Measurements from ENCODE around the gene DKK3. TPM values are rescaled to one million over a fixed set of nuclear protein-coding genes. Genes with fewer than 3 reads are reported as not detected.

The DKK3 gene
- total RNA-seq, 1 experiment from 2014 or later: 269 TPM

DNA sequence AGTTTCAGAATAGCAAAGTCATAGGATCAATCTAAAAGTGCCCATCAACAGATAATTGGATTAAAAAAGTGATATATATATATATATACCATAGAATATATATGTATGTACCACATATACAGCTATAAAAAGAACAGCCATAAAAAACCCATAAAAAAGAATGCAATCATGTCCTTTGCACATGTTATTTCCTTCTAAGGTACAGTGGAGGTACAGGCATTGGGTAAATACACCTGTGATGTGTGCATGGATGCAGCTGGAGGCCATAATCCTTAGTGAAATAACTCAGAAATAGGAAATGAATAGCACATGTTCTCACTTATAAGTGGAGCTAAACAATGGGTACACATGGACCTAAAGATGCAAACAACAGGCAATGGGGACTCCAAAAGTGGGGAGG lies 7.1 kb upstream of the DKK3 start:
- Histone ChIP-seq H3K27me3 (no peaks in the 10 kb centered on the region), H3K36me3 (no peaks in the 10 kb centered on the region), H3K9me3 (no peaks in the 10 kb centered on the region), H3K4me3 (no peak overlapping the region)
- no peak for DNase-seq

- Histone ChIP-seq H3K27me3 (no peaks in the 10 kb centered on the region), H3K36me3 (no peaks in the 10 kb centered on the region), H3K9me3 (no peaks in the 10 kb centered on the region), H3K4me3 (no peak overlapping the region)
- no peak for DNase-seq
These were observed 5.4 kb upstream of the DKK3 start for GRCh38 chr11:12013781-12014180.

DNA sequence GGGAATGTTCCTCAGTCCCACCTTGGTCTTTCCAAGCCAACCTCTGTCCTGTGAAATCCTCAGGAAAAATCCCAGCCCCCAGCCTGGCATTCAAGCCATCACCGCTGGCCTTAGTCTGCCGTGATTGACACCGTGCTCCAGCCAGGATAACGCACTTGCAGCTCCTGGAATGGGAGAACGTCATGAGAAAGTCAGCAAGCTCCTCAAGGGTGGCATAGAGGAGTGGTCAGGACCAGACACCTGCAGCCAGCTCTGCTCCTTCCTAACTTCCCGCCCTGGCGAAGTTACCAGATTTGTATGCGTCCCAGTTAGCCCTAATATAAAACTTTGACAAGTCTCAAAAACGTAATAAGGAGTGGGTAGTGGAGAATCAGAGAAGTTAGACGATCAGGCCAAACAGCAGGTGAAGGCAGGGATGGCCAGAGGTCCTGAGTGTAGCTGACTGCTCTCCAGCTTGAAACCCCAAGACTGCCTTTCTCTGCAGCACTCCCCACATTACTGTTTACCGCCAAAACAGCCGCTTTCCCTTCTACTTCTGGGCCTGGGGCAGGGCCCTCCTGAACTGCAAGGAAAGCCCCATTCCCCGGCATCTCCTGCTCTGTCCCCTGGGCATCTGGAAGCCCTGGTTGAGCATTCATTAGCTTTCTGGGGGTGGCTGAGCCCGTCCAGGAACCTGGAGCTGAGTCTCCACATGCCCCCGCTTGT lies 1.3 kb upstream of the DKK3 start:
- H3K9me3 ChIP-seq: no peaks in the 10 kb centered on the region
- H3K4me3 ChIP-seq: peak overlapping the region; percentile 31
- H3K36me3 ChIP-seq: peaks cover 15% of the 10 kb centered on the region
- DNase-seq: no peak
- no peaks in the 10 kb centered on the region for H3K27me3 ChIP-seq

DNA sequence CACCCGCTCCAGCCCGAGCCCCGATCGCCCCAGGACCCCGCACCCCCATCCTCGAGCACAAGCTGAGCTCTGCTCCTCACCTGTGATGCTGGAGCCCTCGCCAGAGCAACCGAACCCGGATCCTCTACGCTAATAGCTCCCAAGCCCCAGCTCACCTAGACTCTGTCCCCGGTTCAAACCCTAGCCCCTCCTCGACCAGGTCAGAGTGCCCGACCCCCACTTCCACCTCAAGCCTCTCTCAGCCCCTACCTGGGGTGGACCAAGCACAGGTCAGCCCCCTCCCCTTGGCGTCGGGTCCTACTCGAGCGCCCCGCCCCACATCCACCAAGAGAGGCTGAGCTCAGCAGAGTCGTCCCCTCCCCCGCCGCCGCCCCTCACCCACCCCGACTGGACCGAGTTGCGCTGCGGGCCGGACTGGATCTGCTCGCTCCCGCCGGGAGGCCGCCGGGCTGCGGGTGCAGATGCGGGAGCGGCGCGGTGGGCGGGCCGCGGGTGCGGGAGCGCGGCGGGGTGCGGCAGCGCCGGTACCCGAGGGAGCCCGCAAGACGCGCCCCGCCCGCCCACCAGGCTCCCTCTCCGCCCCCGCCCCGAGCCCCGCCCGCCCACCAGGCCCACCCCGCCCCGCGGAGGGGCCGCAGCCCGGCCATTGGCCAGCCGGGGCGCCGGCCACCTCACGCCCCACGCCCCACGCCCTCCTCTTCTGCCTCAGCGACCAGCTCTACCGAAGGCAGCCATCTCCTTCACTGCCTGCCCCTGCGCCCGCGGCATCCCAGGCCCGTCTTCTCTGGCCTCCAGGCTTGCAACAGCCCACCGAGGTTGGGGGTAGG lies 577 bp upstream of the DKK3 start:
- Histone ChIP-seq H3K9me3 (no peaks in the 10 kb centered on the region), H3K36me3 (peaks cover 23% of the 10 kb centered on the region), H3K4me3 (peak overlapping the region; percentile 68), H3K27me3 (no peaks in the 10 kb centered on the region)
- DNase-seq: peak; percentile 80

- Histone ChIP-seq H3K27me3 (no peaks in the 10 kb centered on the region), H3K36me3 (peaks cover 39% of the 10 kb centered on the region), H3K9me3 (no peaks in the 10 kb centered on the region), H3K4me3 (peak overlapping the region; percentile 68)
- no peak for DNase-seq
These were observed 1.2 kb downstream of the DKK3 start for GRCh38 chr11:12007230-12007593.

DNA sequence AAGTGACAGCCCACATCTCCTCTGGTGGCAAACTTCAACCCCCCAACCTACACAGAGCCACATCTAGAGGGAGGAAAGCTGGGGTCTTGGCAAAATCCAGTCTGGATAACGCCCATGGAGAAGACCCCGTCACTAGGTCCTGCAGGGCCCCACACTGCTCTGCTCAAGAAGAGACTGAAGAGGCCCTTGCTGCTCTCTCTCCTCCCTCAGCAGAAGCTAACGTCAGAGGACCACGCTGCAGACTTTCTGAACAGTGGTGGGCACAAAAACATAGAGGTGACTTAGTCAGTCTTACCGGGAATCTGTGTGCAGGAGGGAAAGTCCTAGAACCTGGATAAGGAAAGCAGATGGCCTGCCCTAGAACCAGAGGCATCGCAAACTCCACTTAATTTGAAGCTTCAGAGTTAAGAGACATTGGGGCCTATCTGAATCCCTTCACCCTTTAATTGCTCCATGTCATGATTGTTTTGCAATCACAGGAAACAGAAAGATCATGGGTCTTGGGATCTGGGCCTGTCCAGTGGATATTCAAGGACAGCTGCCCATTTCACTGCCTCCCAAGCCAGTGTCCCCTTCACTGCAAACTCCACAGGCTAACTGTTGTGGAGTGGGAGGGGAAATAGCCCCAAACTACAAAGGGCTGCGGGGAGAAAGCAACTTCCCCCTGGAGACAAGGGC lies 1.7 kb downstream of the DKK3 start:
- DNase-seq: no peak
- no peaks in the 10 kb centered on the region for H3K27me3 ChIP-seq
- H3K4me3 ChIP-seq: peak overlapping the region; percentile 68
- peaks cover 45% of the 10 kb centered on the region for H3K36me3 ChIP-seq
- H3K9me3 ChIP-seq: no peaks in the 10 kb centered on the region

GRCh38 chr11:12005476-12005875 lies 3.0 kb downstream of the DKK3 start:
- DNase-seq: no peak
- Histone ChIP-seq H3K27me3 (no peaks in the 10 kb centered on the region), H3K36me3 (peaks cover 56% of the 10 kb centered on the region), H3K4me3 (peak overlapping the region; percentile 3; the same call in 1 of the 2 replicates), H3K9me3 (no peaks in the 10 kb centered on the region)

DNA sequence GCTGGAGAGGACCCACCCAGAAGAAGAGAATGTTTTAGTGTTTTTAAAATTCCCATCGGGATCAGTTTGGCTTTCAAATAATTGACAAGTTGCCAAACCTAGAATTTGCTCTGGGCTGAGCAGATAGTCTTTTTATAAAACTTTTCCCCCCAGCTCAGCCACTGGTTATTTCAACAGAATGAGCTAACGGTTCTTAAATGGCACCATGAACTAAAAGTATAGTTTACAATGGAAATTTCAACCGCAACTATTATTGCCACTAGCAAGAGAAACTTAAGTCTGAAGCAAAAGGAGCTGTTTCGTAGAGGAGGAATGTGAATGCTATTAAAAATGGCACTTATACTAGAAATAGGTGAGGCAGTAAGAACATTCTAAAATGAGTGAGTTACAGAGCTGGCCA lies 3.4 kb downstream of the DKK3 start:
- H3K4me3 ChIP-seq: peak overlapping the region; percentile 3; the same call in 1 of the 2 replicates
- H3K36me3 ChIP-seq: peaks cover 58% of the 10 kb centered on the region
- no peaks in the 10 kb centered on the region for H3K27me3 ChIP-seq
- no peak for DNase-seq
- no peaks in the 10 kb centered on the region for H3K9me3 ChIP-seq

GRCh38 chr11:12003815-12004214 lies 4.6 kb downstream of the DKK3 start:
- Histone ChIP-seq H3K4me3 (no peak overlapping the region), H3K36me3 (peaks cover 70% of the 10 kb centered on the region), H3K9me3 (no peaks in the 10 kb centered on the region), H3K27me3 (no peaks in the 10 kb centered on the region)
- no peak for DNase-seq

GRCh38 chr11:12003336-12003735 lies 5.1 kb downstream of the DKK3 start:
- Histone ChIP-seq H3K36me3 (peaks cover 75% of the 10 kb centered on the region), H3K27me3 (no peaks in the 10 kb centered on the region), H3K9me3 (no peaks in the 10 kb centered on the region), H3K4me3 (no peak overlapping the region)
- DNase-seq: no peak

DNA sequence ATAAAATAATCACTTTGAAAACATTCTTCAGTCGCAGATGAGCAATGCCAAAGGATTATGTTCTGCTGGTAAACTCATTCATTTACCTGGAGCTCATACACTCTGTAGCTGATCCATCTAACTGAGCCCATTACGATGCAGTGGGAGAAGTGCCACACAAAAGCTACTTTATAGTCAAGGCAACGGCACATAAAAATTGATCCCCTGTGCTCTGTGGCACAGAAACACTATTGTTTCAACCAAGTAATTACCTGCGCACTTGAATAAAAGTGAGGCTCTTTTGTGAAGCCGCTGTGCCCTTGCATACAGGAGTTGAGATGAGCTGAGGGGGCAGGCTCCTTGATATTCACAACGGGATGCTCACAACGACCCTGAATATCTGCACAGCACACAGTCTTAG lies 7.2 kb downstream of the DKK3 start:
- Histone ChIP-seq H3K4me3 (no peak overlapping the region), H3K9me3 (no peaks in the 10 kb centered on the region), H3K36me3 (peaks cover 81% of the 10 kb centered on the region), H3K27me3 (no peaks in the 10 kb centered on the region)
- no peak for DNase-seq

- peak; percentile 80 for DNase-seq
- Histone ChIP-seq H3K9me3 (no peaks in the 10 kb centered on the region), H3K4me3 (peak overlapping the region; percentile 27), H3K36me3 (peaks cover 89% of the 10 kb centered on the region), H3K27me3 (no peaks in the 10 kb centered on the region)
These were observed 10.2 kb downstream of the DKK3 start for GRCh38 chr11:11998091-11998781.

DNA sequence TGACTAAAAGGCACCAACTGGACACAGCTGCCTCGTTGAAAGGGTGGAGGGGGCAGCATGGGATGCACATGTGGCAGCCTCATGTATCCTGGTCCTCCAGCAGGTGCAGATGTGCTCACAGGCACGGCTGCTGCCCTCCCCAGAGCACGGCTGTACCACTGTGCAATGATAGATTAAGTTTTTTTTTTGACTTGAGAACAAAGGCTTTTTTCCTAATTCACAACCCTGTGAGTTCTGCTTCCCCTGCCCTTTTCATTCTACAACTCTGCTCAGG lies 11.4 kb downstream of the DKK3 start:
- Histone ChIP-seq H3K36me3 (peaks cover 85% of the 10 kb centered on the region), H3K27me3 (no peaks in the 10 kb centered on the region), H3K9me3 (no peaks in the 10 kb centered on the region), H3K4me3 (no peak overlapping the region)
- no peak for DNase-seq

GRCh38 chr11:11996321-11997048 lies 11.9 kb downstream of the DKK3 start:
- H3K36me3 ChIP-seq: peaks cover 85% of the 10 kb centered on the region
- no peak for DNase-seq
- H3K27me3 ChIP-seq: no peaks in the 10 kb centered on the region
- no peaks in the 10 kb centered on the region for H3K9me3 ChIP-seq
- no peak overlapping the region for H3K4me3 ChIP-seq

GRCh38 chr11:11995601-11996000 lies 12.8 kb downstream of the DKK3 start:
- no peak for DNase-seq
- H3K4me3 ChIP-seq: no peak overlapping the region
- H3K9me3 ChIP-seq: no peaks in the 10 kb centered on the region
- H3K27me3 ChIP-seq: no peaks in the 10 kb centered on the region
- H3K36me3 ChIP-seq: peaks cover 79% of the 10 kb centered on the region

DNA sequence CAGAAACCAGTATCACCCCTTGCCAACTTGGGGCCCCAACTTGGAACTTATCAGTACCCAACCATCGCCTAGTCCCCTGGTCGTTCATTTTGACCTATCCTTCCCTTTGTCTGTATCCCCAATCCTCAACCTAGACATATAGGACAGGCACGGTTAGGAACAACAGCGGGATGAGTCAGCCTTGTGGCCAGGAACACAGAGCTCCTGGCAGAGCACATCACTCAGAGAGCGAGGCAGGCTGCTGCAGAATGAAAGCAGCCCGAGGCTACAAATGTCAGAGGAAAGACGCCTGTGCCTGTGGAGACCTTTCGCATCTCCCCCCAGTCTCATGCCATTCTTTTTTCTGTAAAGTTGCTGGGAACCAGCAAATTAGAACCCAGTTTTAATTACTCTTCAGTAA lies 14.6 kb downstream of the DKK3 start:
- H3K4me3 ChIP-seq: no peak overlapping the region

More for the DNA sequence above, 14.6 kb downstream of the DKK3 start:
- peaks cover 77% of the 10 kb centered on the region for H3K36me3 ChIP-seq
- no peaks in the 10 kb centered on the region for H3K27me3 ChIP-seq
- peak; percentile 88 for DNase-seq
- no peaks in the 10 kb centered on the region for H3K9me3 ChIP-seq

Measured in MG63 (cell line).